Measurements from ENCODE around the gene EHD4. TPM values are rescaled to one million over a fixed set of nuclear protein-coding genes. Genes with fewer than 3 reads are reported as not detected.

Gene EHD4
- total and polyA plus RNA-seq, 2 experiments from 2014 or later = 27.3 to 34.7 TPM

- H2AFZ ChIP-seq = no peak overlapping the region
- no peaks in the 10 kb centered on the region for H3K9me2 ChIP-seq (replicated peaks; ENCODE audit: insufficient read depth)
- TF ChIP-seq CTCF (IDR thresholded peaks at IDR 0.05; ENCODE audit: poor library complexity) (no peak), EZH2phosphoT487 (IDR thresholded peaks at IDR 0.05; ENCODE audit: low read depth, severe bottlenecking, unreplicated experiment) (no peak), EZH2 (IDR thresholded peaks at IDR 0.05; ENCODE audit: borderline replicate concordance) (no peak)
- no peaks in the 10 kb centered on the region for H3K36me3 ChIP-seq (replicated peaks; ENCODE audit: insufficient read depth, low read depth)
- H3K27ac ChIP-seq = no peak overlapping the region
- H3K4me1 ChIP-seq (ENCODE audit: insufficient read depth) = no peaks in the 10 kb centered on the region
- no peaks in the 10 kb centered on the region for H3K27me3 ChIP-seq
- DNase-seq (ENCODE audit: low spot score) = no peak
- no peaks in the 10 kb centered on the region for H3K79me2 ChIP-seq
- 90% methylated on average over 9 of the region's 9 CpGs for whole genome bisulfite sequencing (ENCODE audit: low lambda C conversion rate, missing lambda C conversion rate)
- H3K9me3 ChIP-seq (ENCODE audit: low read depth) = no peaks in the 10 kb centered on the region
- no peak overlapping the region for H3K4me3 ChIP-seq
- no peak overlapping the region for H3K4me2 ChIP-seq
- no peaks in the 10 kb centered on the region for H4K20me1 ChIP-seq (ENCODE audit: insufficient read depth, poor library complexity, severe bottlenecking)
Measured at GRCh38 chr15:41872166-41872747, 100.1 kb downstream of the EHD4 start.

GRCh38 chr15:41871175-41871905 is 101.0 kb downstream of the EHD4 start:
- 95% methylated on average over 19 of the region's 19 CpGs for WGBS (ENCODE audit: low lambda C conversion rate, missing lambda C conversion rate)
- H4K20me1 ChIP-seq (ENCODE audit: insufficient read depth, poor library complexity, severe bottlenecking) = no peaks in the 10 kb centered on the region

GRCh38 chr15:41870689-41871081 is 101.7 kb downstream of the EHD4 start:
- Histone ChIP-seq H3K9me3 (ENCODE audit: low read depth) (no peaks in the 10 kb centered on the region), H3K4me1 (ENCODE audit: insufficient read depth) (peaks cover 11% of the 10 kb centered on the region), H3K4me3 (no peak overlapping the region), H4K20me1 (ENCODE audit: insufficient read depth, poor library complexity, severe bottlenecking) (no peaks in the 10 kb centered on the region), H3K79me2 (no peaks in the 10 kb centered on the region), H2AFZ (no peak overlapping the region), H3K9me2 (replicated peaks; ENCODE audit: insufficient read depth) (no peaks in the 10 kb centered on the region), H3K4me2 (no peak overlapping the region), H3K36me3 (replicated peaks; ENCODE audit: insufficient read depth, low read depth) (no peaks in the 10 kb centered on the region), H3K27me3 (no peaks in the 10 kb centered on the region), H3K27ac (no peak overlapping the region)
- WGBS (ENCODE audit: low lambda C conversion rate, missing lambda C conversion rate) = 80% methylated on average over 9 of the region's 9 CpGs
- no peak for DNase-seq (ENCODE audit: low spot score)
- no peak for TF ChIP-seq EZH2phosphoT487 (IDR thresholded peaks at IDR 0.05; ENCODE audit: low read depth, severe bottlenecking, unreplicated experiment)
- TF ChIP-seq CTCF (IDR thresholded peaks at IDR 0.05; ENCODE audit: poor library complexity) = no peak
- no peak for TF ChIP-seq EZH2 (IDR thresholded peaks at IDR 0.05; ENCODE audit: borderline replicate concordance)

More at GRCh38 chr15:41871175-41871905, 101.0 kb downstream of the EHD4 start:
- Histone ChIP-seq H3K4me2 (no peak overlapping the region), H2AFZ (no peak overlapping the region), H3K27me3 (no peaks in the 10 kb centered on the region), H3K9me3 (ENCODE audit: low read depth) (no peaks in the 10 kb centered on the region), H3K27ac (no peak overlapping the region), H3K4me3 (no peak overlapping the region), H3K4me1 (ENCODE audit: insufficient read depth) (peaks cover 5% of the 10 kb centered on the region), H3K9me2 (replicated peaks; ENCODE audit: insufficient read depth) (no peaks in the 10 kb centered on the region), H3K36me3 (replicated peaks; ENCODE audit: insufficient read depth, low read depth) (no peaks in the 10 kb centered on the region), H3K79me2 (no peaks in the 10 kb centered on the region)
- TF ChIP-seq EZH2phosphoT487 (IDR thresholded peaks at IDR 0.05; ENCODE audit: low read depth, severe bottlenecking, unreplicated experiment) (no peak), CTCF (IDR thresholded peaks at IDR 0.05; ENCODE audit: poor library complexity) (no peak), EZH2 (IDR thresholded peaks at IDR 0.05; ENCODE audit: borderline replicate concordance) (no peak)
- DNase-seq (ENCODE audit: low spot score) = no peak

All from hepatocyte (in vitro differentiated cells).